ENCODE measurements around the gene ODF2. TPM values are rescaled to one million over a fixed set of nuclear protein-coding genes. Genes with fewer than 3 reads are reported as not detected.
A peak's percentile ranks its signal among the peaks of the same experiment; 100 is the strongest.
"Not testable (repeated sequence)": the region's sequence is repeated elsewhere in the genome, so short reads cannot be mapped to it uniquely, and the experiment has no call there.

Gene ODF2
- total RNA-seq, 6 donors from 2014 or later = 12.2 to 50.3 (median 22.5) TPM

- no peak for ATAC-seq (ENCODE audit: low FRiP score in 2 of 2)
- Histone ChIP-seq H3K27ac (no peak overlapping the region), H3K9me3 (no peaks in the 10 kb centered on the region), H3K36me3 (no peaks in the 10 kb centered on the region), H3K27me3 (peaks cover 0 to 12% (median 2%) of the 10 kb centered on the region in 4 donors), H3K4me1 (peaks cover 18 to 29% (median 20%) of the 10 kb centered on the region in 4 donors), H3K4me3 (no peak overlapping the region)
- no peak for DNase-seq
- WGBS, 2 donors = 83 to 92% methylated on average over 5 of the region's 5 CpGs
- TF ChIP-seq CTCF (IDR thresholded peaks at IDR 0.05) (no peak), POLR2AphosphoS5 (IDR thresholded peaks at IDR 0.05) (no peak), POLR2A (IDR thresholded peaks at IDR 0.05) (no peak), EP300 (IDR thresholded peaks at IDR 0.05) (no peak)
Observed at GRCh38 chr9:128422783-128423150, 33.0 kb upstream of the ODF2 start.

GRCh38 chr9:128423356-128423755 is 32.5 kb upstream of the ODF2 start:
- H3K27ac ChIP-seq; H3K9me3 ChIP-seq; DNase-seq; H3K4me3 ChIP-seq; H3K36me3 ChIP-seq; ATAC-seq (ENCODE audit: low FRiP score in 2 of 2): not testable (repeated sequence)
- WGBS, 2 donors = 84 to 87% methylated on average over 6 of the region's 6 CpGs
- peaks cover 0 to 12% (median 2%) of the 10 kb centered on the region in 4 donors for H3K27me3 ChIP-seq
- H3K4me1 ChIP-seq = peaks cover 18 to 29% (median 20%) of the 10 kb centered on the region in 4 donors

GRCh38 chr9:128424268-128424780 is 31.5 kb upstream of the ODF2 start:
- H3K36me3 ChIP-seq = no peaks in the 10 kb centered on the region
- ATAC-seq (ENCODE audit: low FRiP score in 2 of 2) = no peak
- 92 to 97% methylated on average over 14 to 15 of the region's 15 CpGs for WGBS, 2 donors
- peaks cover 0 to 8% (median under 1%) of the 10 kb centered on the region in 4 donors for H3K27me3 ChIP-seq
- H3K9me3 ChIP-seq = no peaks in the 10 kb centered on the region
- TF ChIP-seq POLR2A (IDR thresholded peaks at IDR 0.05) (no peak), POLR2AphosphoS5 (IDR thresholded peaks at IDR 0.05) (no peak), EP300 (IDR thresholded peaks at IDR 0.05) (no peak), CTCF (IDR thresholded peaks at IDR 0.05) (no peak)
- H3K4me3 ChIP-seq = no peak overlapping the region
- no peak overlapping the region for H3K27ac ChIP-seq
- H3K4me1 ChIP-seq = peaks cover 13 to 23% (median 16%) of the 10 kb centered on the region in 4 donors
- DNase-seq = no peak

GRCh38 chr9:128428644-128429512 is 26.9 kb upstream of the ODF2 start:
- no peak for DNase-seq
- Histone ChIP-seq H3K36me3 (peaks cover 0 to 4% (median 0%) of the 10 kb centered on the region in 4 donors), H3K27ac (no peak overlapping the region), H3K27me3 (no peaks in the 10 kb centered on the region), H3K4me1 (no peaks in the 10 kb centered on the region), H3K4me3 (no peak overlapping the region), H3K9me3 (no peaks in the 10 kb centered on the region)
- ATAC-seq (ENCODE audit: low FRiP score in 2 of 2) = peak; percentile 13 to 32
- TF ChIP-seq POLR2A (IDR thresholded peaks at IDR 0.05) (no peak), CTCF (IDR thresholded peaks at IDR 0.05) (no peak), POLR2AphosphoS5 (IDR thresholded peaks at IDR 0.05) (no peak), EP300 (IDR thresholded peaks at IDR 0.05) (no peak)
- 86 to 88% methylated on average over 8 to 22 of the region's 22 CpGs for WGBS, 2 donors

GRCh38 chr9:128429513-128430086 is 26.2 kb upstream of the ODF2 start:
- 79 to 81% methylated on average over 13 of the region's 13 CpGs for WGBS, 2 donors
- ATAC-seq (ENCODE audit: low FRiP score in 2 of 2) (no peak), DNase-seq (no peak)
- Histone ChIP-seq H3K27me3 (no peaks in the 10 kb centered on the region), H3K9me3 (no peaks in the 10 kb centered on the region), H3K27ac (no peak overlapping the region), H3K4me1 (no peaks in the 10 kb centered on the region), H3K36me3 (peaks cover 0 to 4% (median 0%) of the 10 kb centered on the region in 4 donors), H3K4me3 (no peak overlapping the region)
- no peak for TF ChIP-seq POLR2AphosphoS5 (IDR thresholded peaks at IDR 0.05)
- no peak for TF ChIP-seq EP300 (IDR thresholded peaks at IDR 0.05)

Data from upper lobe of left lung (tissue), 6 donors.